ENCODE data around the gene SBF1.

DNA sequence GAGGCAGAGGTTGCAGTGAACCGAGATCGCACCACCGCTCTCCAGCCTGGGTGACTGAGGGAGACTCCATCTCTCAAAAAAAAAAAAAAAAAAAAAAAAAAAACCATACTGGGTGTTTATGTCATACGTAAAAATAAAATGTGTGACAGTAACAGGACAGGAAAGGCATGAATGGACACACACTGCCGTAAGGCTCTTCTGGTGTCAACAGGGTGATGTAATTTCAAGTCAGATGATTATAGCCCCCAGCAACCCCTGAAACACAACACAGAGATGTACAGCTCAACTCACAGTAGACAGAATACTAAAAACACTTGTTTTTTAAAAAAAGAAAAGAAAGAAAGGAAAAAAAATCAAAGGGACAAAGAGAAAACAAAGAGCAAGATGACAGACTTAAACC is 22.2 kb downstream of the SBF1 start:
- TF ChIP-seq POLR2AphosphoS5 (IDR thresholded peaks at IDR 0.05; ENCODE audit: low read depth, low read length) (no peak), RFX5 (IDR thresholded peaks at IDR 0.05; ENCODE audit: low read length) (no peak), EP300 (IDR thresholded peaks at IDR 0.05; ENCODE audit: borderline replicate concordance in 1 of 2, low read depth in 1 of 2, low read length in 1 of 2) (no peak), REST (IDR thresholded peaks at IDR 0.05; ENCODE audit: low read depth, low read length) (no peak), GATA2 (CRISPR knock-in tag; IDR thresholded peaks at IDR 0.05) (no peak), RAD21 (IDR thresholded peaks at IDR 0.05; ENCODE audit: low read length) (no peak), MXI1 (IDR thresholded peaks at IDR 0.05; ENCODE audit: low read depth, low read length) (no peak), GABPA (IDR thresholded peaks at IDR 0.05; ENCODE audit: low read depth) (no peak), YY1 (IDR thresholded peaks at IDR 0.05; ENCODE audit: low read depth) (no peak), SMC3 (IDR thresholded peaks at IDR 0.05; ENCODE audit: low read depth, low read length) (no peak), RXRA (IDR thresholded peaks at IDR 0.05; ENCODE audit: borderline replicate concordance, low read depth) (no peak)
- TF ChIP-seq, protein P1, sequence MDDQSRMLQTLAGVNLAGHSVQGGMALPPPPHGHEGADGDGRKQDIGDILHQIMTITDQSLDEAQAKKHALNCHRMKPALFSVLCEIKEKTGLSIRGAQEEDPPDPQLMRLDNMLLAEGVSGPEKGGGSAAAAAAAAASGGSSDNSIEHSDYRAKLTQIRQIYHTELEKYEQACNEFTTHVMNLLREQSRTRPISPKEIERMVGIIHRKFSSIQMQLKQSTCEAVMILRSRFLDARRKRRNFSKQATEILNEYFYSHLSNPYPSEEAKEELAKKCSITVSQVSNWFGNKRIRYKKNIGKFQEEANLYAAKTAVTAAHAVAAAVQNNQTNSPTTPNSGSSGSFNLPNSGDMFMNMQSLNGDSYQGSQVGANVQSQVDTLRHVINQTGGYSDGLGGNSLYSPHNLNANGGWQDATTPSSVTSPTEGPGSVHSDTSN (IDR thresholded peaks at IDR 0.05) = no peak
- TF ChIP-seq, protein P2, sequence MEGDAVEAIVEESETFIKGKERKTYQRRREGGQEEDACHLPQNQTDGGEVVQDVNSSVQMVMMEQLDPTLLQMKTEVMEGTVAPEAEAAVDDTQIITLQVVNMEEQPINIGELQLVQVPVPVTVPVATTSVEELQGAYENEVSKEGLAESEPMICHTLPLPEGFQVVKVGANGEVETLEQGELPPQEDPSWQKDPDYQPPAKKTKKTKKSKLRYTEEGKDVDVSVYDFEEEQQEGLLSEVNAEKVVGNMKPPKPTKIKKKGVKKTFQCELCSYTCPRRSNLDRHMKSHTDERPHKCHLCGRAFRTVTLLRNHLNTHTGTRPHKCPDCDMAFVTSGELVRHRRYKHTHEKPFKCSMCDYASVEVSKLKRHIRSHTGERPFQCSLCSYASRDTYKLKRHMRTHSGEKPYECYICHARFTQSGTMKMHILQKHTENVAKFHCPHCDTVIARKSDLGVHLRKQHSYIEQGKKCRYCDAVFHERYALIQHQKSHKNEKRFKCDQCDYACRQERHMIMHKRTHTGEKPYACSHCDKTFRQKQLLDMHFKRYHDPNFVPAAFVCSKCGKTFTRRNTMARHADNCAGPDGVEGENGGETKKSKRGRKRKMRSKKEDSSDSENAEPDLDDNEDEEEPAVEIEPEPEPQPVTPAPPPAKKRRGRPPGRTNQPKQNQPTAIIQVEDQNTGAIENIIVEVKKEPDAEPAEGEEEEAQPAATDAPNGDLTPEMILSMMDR (IDR thresholded peaks at IDR 0.05) = no peak

All from SK-N-SH (cell line).